Vagina (tissue), 2 donors: ENCODE measurements around the gene NALCN. TPM values are rescaled to one million over a fixed set of nuclear protein-coding genes. Genes with fewer than 3 reads are reported as not detected.

ENCODE experiments used
- DNase-seq, 2 donors: peaks; one replicate each; pipeline ENCODE4 v3.0.0-alpha.2; 2017; ENCODE audit errors: extremely low spot score in 2 of 2
- H3K27ac ChIP-seq: fragments of 200-600 bp; sonication (generic); one replicate; pipeline ENCODE4 v1.5.1; 2019
- H3K27me3 ChIP-seq: fragments of 200-600 bp; sonication (generic); one replicate; pipeline ENCODE4 v1.5.1; 2019
- H3K36me3 ChIP-seq, 2 donors: fragments of 200-600 bp; sonication (generic); one replicate each; pipeline ENCODE4 v1.5.1; 2017 to 2019
- H3K4me1 ChIP-seq: fragments of 200-600 bp; sonication (generic); one replicate; pipeline ENCODE4 v1.5.1; 2019
- H3K4me3 ChIP-seq, 2 donors: fragments of 200-600 bp; sonication (generic); 1 replicate in 1 of 2; 2 replicates in 1 of 2; pipeline ENCODE4 v1.5.1; 2016 to 2019
- H3K9me3 ChIP-seq: fragments of 200-600 bp; sonication (generic); one replicate; pipeline ENCODE4 v1.5.1; 2019
- CTCF ChIP-seq, 3 experiments: fragments of 450-650 bp in 2 of 3; fragments of 200-600 bp in 1 of 3; sonication (generic) in 1 of 3; IDR thresholded peaks; one replicate each; pipeline ENCODE4 v1.5.1; 2017 to 2019; ENCODE audit warnings: antibody characterized with exemption in 3 of 3, mild to moderate bottlenecking in 2 of 3, moderate library complexity in 2 of 3
- POLR2A ChIP-seq, 2 donors: fragments of 450-650 bp; IDR thresholded peaks; one replicate each; pipeline ENCODE4 v1.6.1; 2017; ENCODE audit warnings: antibody characterized with exemption in 2 of 2, mild to moderate bottlenecking in 2 of 2, moderate library complexity in 2 of 2
- POLR2AphosphoS5 ChIP-seq, 2 donors: sonication (generic); formaldehyde crosslinking; IDR thresholded peaks; one replicate each; pipeline ENCODE4 v1.9.0; 2017; ENCODE audit warnings: antibody characterized with exemption in 2 of 2, mild to moderate bottlenecking in 2 of 2, low read depth in 1 of 2; ENCODE audit not compliant: insufficient read depth in 1 of 2
- intact Hi-C: fragments of 100-400 bp; cut with DNase I; formaldehyde crosslinking; loops from one replicate; pipeline ENCODE4 v1.15.1; 2023
- total RNA-seq: library from RNA; depleted of rRNA; stranded (reverse); fragments of >200 nt; gene quantifications from one replicate; pipeline ENCODE4 v1.2.3, GENCODE V29; 2016

NALCN gene
- total RNA-seq, 1 donor from 2014 or later: 1.7 TPM

GRCh38 chr13:101018720-101019119 lies 397.6 kb downstream of the NALCN start:
- intact Hi-C loops: no loop called here
- H3K27me3 ChIP-seq: no peaks in the 10 kb centered on the region
- H3K27ac ChIP-seq: no peak overlapping the region
- no peaks in the 10 kb centered on the region for H3K4me1 ChIP-seq
- TF ChIP-seq POLR2AphosphoS5 (IDR thresholded peaks at IDR 0.05; ENCODE audit: insufficient read depth in 1 of 2, low read depth in 1 of 2) (no peak), CTCF (IDR thresholded peaks at IDR 0.05) (no peak)
- H3K36me3 ChIP-seq: no peaks in the 10 kb centered on the region
- no peaks in the 10 kb centered on the region for H3K9me3 ChIP-seq
- H3K4me3 ChIP-seq: no peak overlapping the region
- DNase-seq: no peak

GRCh38 chr13:101017123-101017872 lies 399.0 kb downstream of the NALCN start:
- H3K4me3 ChIP-seq: no peak overlapping the region
- H3K27ac ChIP-seq: no peak overlapping the region
- DNase-seq: no peak
- no peaks in the 10 kb centered on the region for H3K27me3 ChIP-seq
- H3K36me3 ChIP-seq: no peaks in the 10 kb centered on the region
- intact Hi-C loops: no loop called here
- H3K9me3 ChIP-seq: no peaks in the 10 kb centered on the region
- TF ChIP-seq POLR2A (IDR thresholded peaks at IDR 0.05) (no peak), CTCF (IDR thresholded peaks at IDR 0.05) (no peak), POLR2AphosphoS5 (IDR thresholded peaks at IDR 0.05; ENCODE audit: insufficient read depth in 1 of 2, low read depth in 1 of 2) (no peak)
- H3K4me1 ChIP-seq: no peaks in the 10 kb centered on the region

GRCh38 chr13:101016475-101016874 lies 399.8 kb downstream of the NALCN start:
- Histone ChIP-seq H3K4me1 (no peaks in the 10 kb centered on the region), H3K27me3 (no peaks in the 10 kb centered on the region), H3K27ac (no peak overlapping the region), H3K9me3 (no peaks in the 10 kb centered on the region), H3K36me3 (no peaks in the 10 kb centered on the region), H3K4me3 (no peak overlapping the region)
- no peak for TF ChIP-seq POLR2AphosphoS5 (IDR thresholded peaks at IDR 0.05; ENCODE audit: insufficient read depth in 1 of 2, low read depth in 1 of 2)
- no peak for TF ChIP-seq CTCF (IDR thresholded peaks at IDR 0.05)
- no peak for TF ChIP-seq POLR2A (IDR thresholded peaks at IDR 0.05)
- intact Hi-C loops: no loop called here
- DNase-seq: no peak

GRCh38 chr13:101013245-101013644 lies 403.1 kb downstream of the NALCN start:
- intact Hi-C loops: no loop called here
- H3K4me1 ChIP-seq: no peaks in the 10 kb centered on the region
- no peak for DNase-seq
- H3K27ac ChIP-seq: no peak overlapping the region
- no peaks in the 10 kb centered on the region for H3K27me3 ChIP-seq
- H3K36me3 ChIP-seq: no peaks in the 10 kb centered on the region
- no peaks in the 10 kb centered on the region for H3K9me3 ChIP-seq
- TF ChIP-seq POLR2AphosphoS5 (IDR thresholded peaks at IDR 0.05; ENCODE audit: insufficient read depth in 1 of 2, low read depth in 1 of 2) (no peak), POLR2A (IDR thresholded peaks at IDR 0.05) (no peak), CTCF (IDR thresholded peaks at IDR 0.05) (no peak)
- no peak overlapping the region for H3K4me3 ChIP-seq

- intact Hi-C loops: no loop called here
- no peak for DNase-seq
- TF ChIP-seq CTCF (IDR thresholded peaks at IDR 0.05): no peak
- TF ChIP-seq POLR2A (IDR thresholded peaks at IDR 0.05): no peak
- TF ChIP-seq POLR2AphosphoS5 (IDR thresholded peaks at IDR 0.05; ENCODE audit: insufficient read depth in 1 of 2, low read depth in 1 of 2): no peak
- Histone ChIP-seq H3K36me3 (no peaks in the 10 kb centered on the region), H3K27me3 (no peaks in the 10 kb centered on the region), H3K4me3 (no peak overlapping the region), H3K4me1 (no peaks in the 10 kb centered on the region), H3K27ac (no peak overlapping the region), H3K9me3 (no peaks in the 10 kb centered on the region)
Observed at GRCh38 chr13:101010100-101010499, 406.2 kb downstream of the NALCN start.
